ENCODE results near the gene KIDINS220. TPM values are rescaled to one million over a fixed set of nuclear protein-coding genes. Genes with fewer than 3 reads are reported as not detected.

KIDINS220 gene
- total and polyA plus RNA-seq, 9 of the 15 experiments (the other 6 are each of a cell fraction or from before 2014, with no cell fraction given), result 15.2 to 48.0 (median 34.4) TPM

DNA sequence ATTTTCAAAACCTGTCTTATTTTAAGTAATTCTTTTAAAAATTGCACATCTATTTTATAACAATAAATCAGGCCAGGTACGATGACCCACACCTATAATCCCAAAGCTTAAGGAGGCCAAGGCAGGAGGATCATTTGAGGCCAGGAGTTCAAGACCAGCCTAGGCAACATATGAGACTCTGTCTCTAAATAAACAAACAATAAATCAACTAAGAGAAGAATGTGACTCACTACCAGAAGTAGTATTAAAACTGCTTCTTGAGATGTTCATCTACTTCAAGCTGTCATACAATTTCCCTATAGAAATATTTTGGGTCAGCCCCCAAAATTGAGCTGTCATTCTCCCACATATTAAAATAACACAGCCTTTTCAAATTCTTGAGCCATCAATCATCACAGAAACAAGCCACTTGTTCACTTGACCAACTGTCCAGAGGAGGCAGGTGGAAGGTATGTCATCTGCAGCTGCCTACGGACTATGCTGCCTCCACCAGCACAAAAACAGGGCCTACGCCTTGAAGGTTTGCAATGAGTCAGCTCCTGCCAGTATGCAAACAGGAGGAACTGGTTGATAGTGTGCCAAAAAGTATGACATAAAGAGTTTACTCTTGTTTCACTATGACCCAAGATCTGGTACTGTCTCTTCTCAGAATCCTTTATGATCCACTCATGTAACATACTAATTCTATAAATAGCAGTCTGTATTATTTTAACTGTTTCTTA lies 33.6 kb downstream of the KIDINS220 start (continued):
- TF ChIP-seq, protein P1, sequence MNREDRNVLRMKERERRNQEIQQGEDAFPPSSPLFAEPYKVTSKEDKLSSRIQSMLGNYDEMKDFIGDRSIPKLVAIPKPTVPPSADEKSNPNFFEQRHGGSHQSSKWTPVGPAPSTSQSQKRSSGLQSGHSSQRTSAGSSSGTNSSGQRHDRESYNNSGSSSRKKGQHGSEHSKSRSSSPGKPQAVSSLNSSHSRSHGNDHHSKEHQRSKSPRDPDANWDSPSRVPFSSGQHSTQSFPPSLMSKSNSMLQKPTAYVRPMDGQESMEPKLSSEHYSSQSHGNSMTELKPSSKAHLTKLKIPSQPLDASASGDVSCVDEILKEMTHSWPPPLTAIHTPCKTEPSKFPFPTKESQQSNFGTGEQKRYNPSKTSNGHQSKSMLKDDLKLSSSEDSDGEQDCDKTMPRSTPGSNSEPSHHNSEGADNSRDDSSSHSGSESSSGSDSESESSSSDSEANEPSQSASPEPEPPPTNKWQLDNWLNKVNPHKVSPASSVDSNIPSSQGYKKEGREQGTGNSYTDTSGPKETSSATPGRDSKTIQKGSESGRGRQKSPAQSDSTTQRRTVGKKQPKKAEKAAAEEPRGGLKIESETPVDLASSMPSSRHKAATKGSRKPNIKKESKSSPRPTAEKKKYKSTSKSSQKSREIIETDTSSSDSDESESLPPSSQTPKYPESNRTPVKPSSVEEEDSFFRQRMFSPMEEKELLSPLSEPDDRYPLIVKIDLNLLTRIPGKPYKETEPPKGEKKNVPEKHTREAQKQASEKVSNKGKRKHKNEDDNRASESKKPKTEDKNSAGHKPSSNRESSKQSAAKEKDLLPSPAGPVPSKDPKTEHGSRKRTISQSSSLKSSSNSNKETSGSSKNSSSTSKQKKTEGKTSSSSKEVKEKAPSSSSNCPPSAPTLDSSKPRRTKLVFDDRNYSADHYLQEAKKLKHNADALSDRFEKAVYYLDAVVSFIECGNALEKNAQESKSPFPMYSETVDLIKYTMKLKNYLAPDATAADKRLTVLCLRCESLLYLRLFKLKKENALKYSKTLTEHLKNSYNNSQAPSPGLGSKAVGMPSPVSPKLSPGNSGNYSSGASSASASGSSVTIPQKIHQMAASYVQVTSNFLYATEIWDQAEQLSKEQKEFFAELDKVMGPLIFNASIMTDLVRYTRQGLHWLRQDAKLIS (CRISPR knock-in tag; IDR thresholded peaks at IDR 0.05), result no peak
- TF ChIP-seq, protein P2, sequence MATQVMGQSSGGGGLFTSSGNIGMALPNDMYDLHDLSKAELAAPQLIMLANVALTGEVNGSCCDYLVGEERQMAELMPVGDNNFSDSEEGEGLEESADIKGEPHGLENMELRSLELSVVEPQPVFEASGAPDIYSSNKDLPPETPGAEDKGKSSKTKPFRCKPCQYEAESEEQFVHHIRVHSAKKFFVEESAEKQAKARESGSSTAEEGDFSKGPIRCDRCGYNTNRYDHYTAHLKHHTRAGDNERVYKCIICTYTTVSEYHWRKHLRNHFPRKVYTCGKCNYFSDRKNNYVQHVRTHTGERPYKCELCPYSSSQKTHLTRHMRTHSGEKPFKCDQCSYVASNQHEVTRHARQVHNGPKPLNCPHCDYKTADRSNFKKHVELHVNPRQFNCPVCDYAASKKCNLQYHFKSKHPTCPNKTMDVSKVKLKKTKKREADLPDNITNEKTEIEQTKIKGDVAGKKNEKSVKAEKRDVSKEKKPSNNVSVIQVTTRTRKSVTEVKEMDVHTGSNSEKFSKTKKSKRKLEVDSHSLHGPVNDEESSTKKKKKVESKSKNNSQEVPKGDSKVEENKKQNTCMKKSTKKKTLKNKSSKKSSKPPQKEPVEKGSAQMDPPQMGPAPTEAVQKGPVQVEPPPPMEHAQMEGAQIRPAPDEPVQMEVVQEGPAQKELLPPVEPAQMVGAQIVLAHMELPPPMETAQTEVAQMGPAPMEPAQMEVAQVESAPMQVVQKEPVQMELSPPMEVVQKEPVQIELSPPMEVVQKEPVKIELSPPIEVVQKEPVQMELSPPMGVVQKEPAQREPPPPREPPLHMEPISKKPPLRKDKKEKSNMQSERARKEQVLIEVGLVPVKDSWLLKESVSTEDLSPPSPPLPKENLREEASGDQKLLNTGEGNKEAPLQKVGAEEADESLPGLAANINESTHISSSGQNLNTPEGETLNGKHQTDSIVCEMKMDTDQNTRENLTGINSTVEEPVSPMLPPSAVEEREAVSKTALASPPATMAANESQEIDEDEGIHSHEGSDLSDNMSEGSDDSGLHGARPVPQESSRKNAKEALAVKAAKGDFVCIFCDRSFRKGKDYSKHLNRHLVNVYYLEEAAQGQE (IDR thresholded peaks at IDR 0.05; ENCODE audit: borderline replicate concordance), result 0 out of 2 replicates have a peak, but pooled peaks have one; percentile 22
- TF ChIP-seq, protein P2 (CRISPR knock-in tag; IDR thresholded peaks at IDR 0.05; ENCODE audit: low read depth), result no peak
- TF ChIP-seq SMARCE1 (IDR thresholded peaks at IDR 0.05) (peak; percentile 65; the same call in 1 of the 2 replicates), CXXC5 (CRISPR knock-in tag; IDR thresholded peaks at IDR 0.05) (no peak), BRD4 (IDR thresholded peaks at IDR 0.05) (no peak), ZNF282 (CRISPR knock-in tag; IDR thresholded peaks at IDR 0.05) (no peak), RBM25 (IDR thresholded peaks at IDR 0.05; ENCODE audit: low read depth, low read length, severe bottlenecking) (no peak)
- TF ChIP-seq, protein P3, sequence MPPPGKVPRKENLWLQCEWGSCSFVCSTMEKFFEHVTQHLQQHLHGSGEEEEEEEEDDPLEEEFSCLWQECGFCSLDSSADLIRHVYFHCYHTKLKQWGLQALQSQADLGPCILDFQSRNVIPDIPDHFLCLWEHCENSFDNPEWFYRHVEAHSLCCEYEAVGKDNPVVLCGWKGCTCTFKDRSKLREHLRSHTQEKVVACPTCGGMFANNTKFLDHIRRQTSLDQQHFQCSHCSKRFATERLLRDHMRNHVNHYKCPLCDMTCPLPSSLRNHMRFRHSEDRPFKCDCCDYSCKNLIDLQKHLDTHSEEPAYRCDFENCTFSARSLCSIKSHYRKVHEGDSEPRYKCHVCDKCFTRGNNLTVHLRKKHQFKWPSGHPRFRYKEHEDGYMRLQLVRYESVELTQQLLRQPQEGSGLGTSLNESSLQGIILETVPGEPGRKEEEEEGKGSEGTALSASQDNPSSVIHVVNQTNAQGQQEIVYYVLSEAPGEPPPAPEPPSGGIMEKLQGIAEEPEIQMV (tag; conservative IDR thresholded peaks at IDR 0.05; ENCODE audit: low read depth), result no peak
- TF ChIP-seq, protein P4, sequence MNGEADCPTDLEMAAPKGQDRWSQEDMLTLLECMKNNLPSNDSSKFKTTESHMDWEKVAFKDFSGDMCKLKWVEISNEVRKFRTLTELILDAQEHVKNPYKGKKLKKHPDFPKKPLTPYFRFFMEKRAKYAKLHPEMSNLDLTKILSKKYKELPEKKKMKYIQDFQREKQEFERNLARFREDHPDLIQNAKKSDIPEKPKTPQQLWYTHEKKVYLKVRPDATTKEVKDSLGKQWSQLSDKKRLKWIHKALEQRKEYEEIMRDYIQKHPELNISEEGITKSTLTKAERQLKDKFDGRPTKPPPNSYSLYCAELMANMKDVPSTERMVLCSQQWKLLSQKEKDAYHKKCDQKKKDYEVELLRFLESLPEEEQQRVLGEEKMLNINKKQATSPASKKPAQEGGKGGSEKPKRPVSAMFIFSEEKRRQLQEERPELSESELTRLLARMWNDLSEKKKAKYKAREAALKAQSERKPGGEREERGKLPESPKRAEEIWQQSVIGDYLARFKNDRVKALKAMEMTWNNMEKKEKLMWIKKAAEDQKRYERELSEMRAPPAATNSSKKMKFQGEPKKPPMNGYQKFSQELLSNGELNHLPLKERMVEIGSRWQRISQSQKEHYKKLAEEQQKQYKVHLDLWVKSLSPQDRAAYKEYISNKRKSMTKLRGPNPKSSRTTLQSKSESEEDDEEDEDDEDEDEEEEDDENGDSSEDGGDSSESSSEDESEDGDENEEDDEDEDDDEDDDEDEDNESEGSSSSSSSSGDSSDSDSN (IDR thresholded peaks at IDR 0.05; ENCODE audit: borderline replicate concordance in 1 of 2, low read depth in 2 of 2, low read length in 2 of 2), result 0 out of 4 replicates have a peak, but pooled peaks of 1 of the 2 experiments have one; percentile 36

Data from K562 (cell line).